Heart left ventricle (tissue), 13 donors: ENCODE measurements around the gene COL6A1.

Experiments
- POLR2A ChIP-seq, 2 donors: fragments of 450-650 bp; IDR thresholded peaks; one replicate each; pipeline ENCODE4 v1.6.1; 2017; ENCODE audit warnings: antibody characterized with exemption in 2 of 2, mild to moderate bottlenecking in 2 of 2, moderate library complexity in 2 of 2
- TF ChIP-seq, protein P1 (sequence below), 12 donors: fragments of 200-600 bp; sonication (generic) in 4 of 12; IDR thresholded peaks; one replicate each; pipeline versions ENCODE4 v1.5.0 to v1.8.0; 2018 to 2022; ENCODE audit warnings: antibody characterized with exemption in 12 of 12, mild to moderate bottlenecking in 5 of 12
- donor health status: ischemic (EF 13 %, LVEDD 7.1; RV severe dilation, severe dysfunction).
- donor health status: DM: no; HTN: yes; CAD: no.
- donor health status: DM: no; HTN: no; CAD: no.
- donor health status: ischemic (EF 25% LVEDD 6.9; RV normal size, moderate dysfunction).
- donor health status: ischemic (EF 25% LVEDD 5.7; RV mildly dilated, moderate dysfunction).
- donor health status: ischemic (EF 35%, LVEDD 5.7; RV mildly dilated, moderate dysfunction).
- donor health status: nonischemic (EF 11% LVEDD 7.7; RV severe dilation, severe dysfunction).
- donor health status: DM: yes; HTN: yes; CAD: no.
- donor health status: PGD.
- donor health status: ischemic (EF 29% LVEDD 5.4; RV normal size, mild dysfunction).
- donor health status: nonischemic (EF 23%, LVEDD 6.1; RV moderate dilation, normal function).

DNA sequence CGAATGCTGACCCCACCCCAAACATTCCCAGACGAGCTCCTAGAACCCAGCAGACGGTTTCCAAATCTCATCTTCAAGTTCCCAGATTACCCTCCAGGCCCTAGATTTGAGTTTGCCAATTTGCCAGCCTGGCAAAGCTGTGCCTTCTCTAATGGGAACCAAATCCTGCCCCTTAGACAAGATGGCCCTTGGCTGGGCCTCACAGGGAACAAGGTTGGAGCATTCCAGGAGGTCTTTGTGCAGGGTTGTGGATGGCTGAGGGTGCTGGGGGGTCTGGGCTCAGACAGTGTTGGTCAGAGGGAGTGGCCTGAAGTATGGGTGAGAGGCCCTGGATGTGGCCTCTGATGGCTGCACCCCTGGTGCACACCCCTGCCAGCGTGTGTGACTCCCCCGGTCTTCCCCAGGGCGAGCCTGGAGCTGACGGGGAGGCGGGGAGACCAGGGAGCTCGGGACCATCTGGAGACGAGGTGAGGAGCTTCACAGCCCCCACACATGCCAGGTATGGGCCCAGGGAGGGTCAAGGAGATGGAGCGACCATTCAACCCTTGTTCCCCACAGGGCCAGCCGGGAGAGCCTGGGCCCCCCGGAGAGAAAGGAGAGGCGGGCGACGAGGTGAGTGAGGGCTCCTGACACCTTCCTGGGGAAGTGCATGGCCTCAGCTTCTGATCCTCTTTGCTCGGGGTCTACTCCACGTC, 10.2 kb downstream of the COL6A1 start:
- TF ChIP-seq, protein P1, sequence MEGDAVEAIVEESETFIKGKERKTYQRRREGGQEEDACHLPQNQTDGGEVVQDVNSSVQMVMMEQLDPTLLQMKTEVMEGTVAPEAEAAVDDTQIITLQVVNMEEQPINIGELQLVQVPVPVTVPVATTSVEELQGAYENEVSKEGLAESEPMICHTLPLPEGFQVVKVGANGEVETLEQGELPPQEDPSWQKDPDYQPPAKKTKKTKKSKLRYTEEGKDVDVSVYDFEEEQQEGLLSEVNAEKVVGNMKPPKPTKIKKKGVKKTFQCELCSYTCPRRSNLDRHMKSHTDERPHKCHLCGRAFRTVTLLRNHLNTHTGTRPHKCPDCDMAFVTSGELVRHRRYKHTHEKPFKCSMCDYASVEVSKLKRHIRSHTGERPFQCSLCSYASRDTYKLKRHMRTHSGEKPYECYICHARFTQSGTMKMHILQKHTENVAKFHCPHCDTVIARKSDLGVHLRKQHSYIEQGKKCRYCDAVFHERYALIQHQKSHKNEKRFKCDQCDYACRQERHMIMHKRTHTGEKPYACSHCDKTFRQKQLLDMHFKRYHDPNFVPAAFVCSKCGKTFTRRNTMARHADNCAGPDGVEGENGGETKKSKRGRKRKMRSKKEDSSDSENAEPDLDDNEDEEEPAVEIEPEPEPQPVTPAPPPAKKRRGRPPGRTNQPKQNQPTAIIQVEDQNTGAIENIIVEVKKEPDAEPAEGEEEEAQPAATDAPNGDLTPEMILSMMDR (IDR thresholded peaks at IDR 0.05) = no peak
- no peak for TF ChIP-seq POLR2A (IDR thresholded peaks at IDR 0.05)
